Panc1 (cell line): ENCODE data around the gene SH3GL1.

Experiments used
- CTCF ChIP-seq: fragments of 450-650 bp; IDR thresholded peaks from 2 replicates; pipeline ENCODE4 v1.5.1; 2017; ENCODE audit warnings: mild to moderate bottlenecking
- POLR2AphosphoS5 ChIP-seq: IDR thresholded peaks from 2 replicates; pipeline ENCODE4 v1.6.1; 2012; ENCODE audit warnings: mild to moderate bottlenecking, low read depth, low read length, moderate library complexity

- TF ChIP-seq CTCF, result no peak
- no peak for TF ChIP-seq POLR2AphosphoS5
These were observed 28.0 kb downstream of the SH3GL1 start for GRCh38 chr19:4372165-4373012.
